Stimulated activated CD8-positive, alpha-beta memory T cell treated with anti-CD3 and anti-CD28 coated beads, Interleukin-12 subunit alpha, Interleukin-12 subunit beta, amount 100 ng/mL, for 24 hours (primary cell): Measurements from ENCODE around the gene ALOX5.
A peak's percentile ranks its signal among the peaks of the same experiment; 100 is the strongest.
"Not testable (repeated sequence)": the region's sequence is repeated elsewhere in the genome, so short reads cannot be mapped to it uniquely, and the experiment has no call there.

Source experiments
- DNase-seq: peaks from one replicate; pipeline ENCODE4 v3.0.0-alpha.2; 2020; ENCODE audit errors: extremely low read depth

The ALOX5 gene

DNA sequence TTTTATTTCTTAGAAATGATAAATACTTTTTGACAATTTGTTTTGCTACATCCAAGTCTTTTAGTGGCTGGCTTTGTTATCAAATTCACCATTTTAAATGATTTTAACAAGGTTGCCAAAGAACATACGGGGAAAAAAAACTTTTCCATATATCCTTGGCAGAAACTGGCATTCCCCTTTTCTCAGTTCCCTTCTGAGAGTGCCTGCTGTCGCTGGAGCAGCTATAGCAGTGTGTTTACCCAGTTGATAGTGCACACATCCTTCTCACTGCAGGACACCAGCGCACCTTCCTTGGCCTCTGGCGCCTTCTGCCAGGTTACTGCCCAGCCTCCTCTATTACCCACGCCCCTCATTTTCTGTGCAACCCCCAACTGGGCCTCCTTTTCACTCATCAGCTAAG lies 94.1 kb downstream of the ALOX5 start:
- no peak for DNase-seq

- peak; percentile 9 for DNase-seq
Measured at GRCh38 chr10:45470098-45471012, 96.3 kb downstream of the ALOX5 start.

DNA sequence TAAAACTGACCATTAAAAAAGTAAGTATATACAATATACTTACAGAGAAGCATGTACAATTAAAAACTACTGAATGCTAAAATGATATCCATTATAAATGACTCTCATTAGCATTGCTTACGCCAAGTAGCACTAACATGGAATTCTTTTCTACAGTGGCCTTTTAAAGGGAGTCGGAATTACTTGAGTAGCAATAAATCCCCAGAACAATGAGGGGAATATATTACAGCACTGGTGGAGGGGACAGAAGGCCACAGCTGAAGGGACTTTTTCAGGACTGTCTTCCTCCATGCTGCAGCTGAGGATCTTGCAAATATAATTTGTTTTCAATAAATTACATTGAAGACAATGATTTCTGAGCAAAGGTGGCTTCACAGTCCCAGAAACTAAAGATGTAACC lies 97.0 kb downstream of the ALOX5 start:
- no peak for DNase-seq

DNA sequence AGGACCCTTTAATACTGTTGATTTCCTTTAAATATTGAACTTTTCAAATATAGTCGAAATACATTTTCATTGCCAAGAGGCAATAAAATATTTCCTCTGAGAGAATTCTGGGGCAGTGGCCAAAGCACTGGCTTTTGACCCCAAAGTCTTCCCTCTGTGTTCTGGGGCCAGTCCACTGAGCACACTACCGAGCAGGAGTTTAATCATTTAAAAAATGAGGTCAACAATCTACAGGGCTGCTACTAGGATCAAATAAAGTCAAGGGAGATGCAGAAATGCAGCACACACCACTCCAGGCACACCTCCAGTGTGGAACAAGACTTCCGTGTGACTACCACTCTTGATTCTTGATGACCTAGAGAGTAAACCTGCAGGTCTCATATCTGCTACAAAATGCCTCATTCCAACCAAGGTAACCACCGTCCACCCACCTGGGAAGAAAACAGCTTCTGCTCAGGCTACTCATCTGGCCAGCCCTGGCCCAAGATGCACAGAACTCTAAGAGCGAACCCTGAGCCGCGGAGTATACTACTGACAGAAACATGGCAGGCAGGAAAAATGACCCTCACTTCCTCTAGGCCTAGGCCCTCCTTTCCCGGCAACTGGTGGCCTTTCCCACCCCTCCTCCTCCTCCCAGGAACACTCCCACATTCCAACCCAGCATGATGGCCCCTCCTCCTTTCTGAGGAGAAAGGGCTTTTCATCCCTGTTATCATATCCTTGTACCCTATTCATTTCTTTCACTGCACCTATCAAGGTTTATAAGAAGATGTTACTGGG lies 97.7 kb downstream of the ALOX5 start:
- no peak for DNase-seq

DNA sequence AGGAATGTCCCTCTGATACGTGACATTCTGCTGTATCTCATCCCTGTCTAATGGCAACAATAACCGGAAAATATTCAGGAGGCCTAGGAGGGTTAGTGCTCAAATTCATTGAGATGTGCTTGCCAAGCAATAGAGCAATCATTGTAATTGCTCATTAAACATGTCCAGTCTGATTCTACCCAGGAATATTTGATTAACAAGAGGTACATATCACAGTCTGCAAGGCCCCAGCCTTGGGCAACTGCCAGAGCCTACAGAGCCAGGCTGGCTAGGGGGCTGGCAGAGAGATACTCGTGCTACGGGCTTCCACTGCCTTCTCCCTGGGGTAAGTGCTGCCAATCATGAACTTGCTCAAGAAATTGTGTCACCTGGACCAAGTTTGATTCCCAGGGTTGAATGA lies 99.1 kb downstream of the ALOX5 start:
- no peak for DNase-seq

DNA sequence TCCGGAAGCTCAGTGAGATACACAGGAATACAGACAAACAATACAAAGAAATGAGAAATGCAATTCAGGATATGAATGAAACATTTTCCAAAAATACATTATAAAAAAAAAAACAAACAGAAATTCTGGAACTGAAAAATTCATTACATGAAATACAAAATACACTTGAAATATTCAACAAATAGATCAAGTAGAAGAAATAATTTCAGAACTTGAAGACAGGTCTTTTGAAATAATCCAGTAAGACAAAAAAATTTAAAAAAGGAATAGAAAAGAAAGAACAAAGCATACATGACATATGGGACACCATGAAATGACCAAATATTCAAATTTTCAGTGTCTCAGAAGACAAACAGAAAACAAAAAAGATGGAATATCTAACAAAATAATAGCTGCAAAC lies 102.5 kb downstream of the ALOX5 start:
- DNase-seq: no peak

- no peak for DNase-seq
Measured at GRCh38 chr10:45480294-45480693, 106.3 kb downstream of the ALOX5 start.

DNA sequence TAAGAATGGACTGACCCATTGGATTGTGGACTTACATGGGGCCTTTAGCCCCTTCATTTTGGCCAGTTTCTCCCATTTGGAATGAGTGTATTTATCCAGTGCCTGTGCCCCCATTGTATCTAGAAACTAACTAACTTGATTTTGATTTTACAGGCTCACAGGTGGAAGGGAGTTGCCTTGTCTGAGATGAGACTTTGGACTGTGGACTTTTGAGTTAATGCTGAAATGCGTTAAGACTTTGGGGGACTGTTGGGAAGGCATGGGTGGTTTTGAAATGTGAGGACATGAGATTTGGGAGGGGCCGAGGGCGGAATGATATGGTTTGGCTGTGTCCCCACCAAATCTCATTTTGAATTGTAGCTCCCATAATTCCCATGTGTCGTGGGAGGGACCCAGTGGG lies 107.1 kb downstream of the ALOX5 start:
- DNase-seq: not testable (repeated sequence)

DNA sequence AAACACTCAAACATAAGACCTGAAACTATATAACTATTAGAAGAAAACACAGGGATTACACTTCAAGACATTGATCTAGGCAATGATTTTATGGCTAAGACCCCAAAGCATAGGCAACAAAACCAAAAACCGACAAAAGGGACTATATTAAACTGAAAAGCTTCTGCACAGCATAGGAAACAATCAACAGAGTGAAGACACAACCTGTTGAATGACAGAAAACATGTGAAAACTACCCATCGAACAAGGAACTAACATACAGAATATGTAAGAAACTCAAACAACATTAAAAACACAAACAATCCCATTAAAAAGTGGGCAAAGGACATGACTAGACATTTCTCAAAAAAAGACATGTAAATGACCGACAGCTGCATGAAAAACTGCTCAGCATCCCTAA lies 109.0 kb downstream of the ALOX5 start:
- DNase-seq: no peak

DNA sequence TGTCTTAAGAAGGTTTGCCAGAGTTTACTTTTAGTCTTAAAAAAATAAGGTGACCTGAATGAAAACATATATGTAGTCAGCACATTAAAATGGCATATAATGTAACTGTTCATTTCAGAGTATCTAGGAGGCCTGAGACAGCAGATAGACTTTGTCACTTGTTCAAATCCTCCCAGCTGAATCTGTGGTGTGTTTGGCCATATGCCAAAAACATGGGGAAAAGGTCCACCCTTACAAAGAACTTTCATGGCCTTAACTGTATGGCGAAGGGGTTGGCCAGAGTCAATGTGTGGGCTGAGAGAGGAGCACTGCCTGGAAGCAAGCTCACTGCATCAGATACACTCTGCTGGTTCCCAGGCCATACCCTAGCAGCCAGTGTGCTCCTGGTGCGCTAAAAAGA lies 113.7 kb downstream of the ALOX5 start:
- DNase-seq: no peak

DNA sequence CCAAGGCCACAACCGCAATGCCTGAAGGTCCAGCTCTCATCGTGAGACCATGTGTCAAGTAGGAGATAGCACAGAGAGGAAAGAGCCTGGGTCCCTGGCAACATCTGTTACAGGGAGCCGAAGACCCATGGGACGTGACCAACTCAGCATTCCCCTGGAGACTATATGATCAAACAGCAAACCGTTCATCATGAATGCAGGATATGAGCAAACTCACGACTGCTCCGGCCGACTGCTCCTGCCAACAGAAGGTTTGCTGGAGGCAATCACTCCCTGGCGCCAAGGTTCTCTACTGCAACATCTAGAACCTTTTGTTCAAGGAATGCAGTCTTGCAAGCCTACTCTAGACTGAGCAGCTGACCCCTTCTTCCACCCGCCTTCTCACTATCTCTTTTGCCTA lies 114.3 kb downstream of the ALOX5 start:
- DNase-seq: no peak

DNA sequence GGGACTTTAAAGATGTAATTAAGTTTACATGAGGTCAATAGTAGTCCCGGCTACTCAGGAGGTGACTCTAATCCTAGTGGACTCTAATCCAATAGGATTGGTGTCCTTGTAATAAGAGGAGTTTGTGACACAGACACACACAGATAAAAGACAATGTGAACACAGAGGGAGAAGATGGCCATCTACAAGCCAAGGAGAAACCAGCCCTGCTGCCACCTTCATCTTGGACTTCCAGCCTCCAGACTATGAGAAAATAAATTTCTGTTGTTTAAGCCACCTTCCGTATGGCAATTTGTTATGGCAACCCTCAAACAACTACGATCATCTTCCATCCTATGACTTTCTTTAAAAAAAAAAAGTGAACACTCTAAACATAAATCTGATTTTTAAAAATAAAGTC lies 116.3 kb downstream of the ALOX5 start:
- DNase-seq: no peak

- no peak for DNase-seq
Measured at GRCh38 chr10:45491061-45491460, 117.0 kb downstream of the ALOX5 start.
